GM18498 (cell line): Measurements from ENCODE around the gene FIBIN.
"Not testable (repeated sequence)": the region's sequence is repeated elsewhere in the genome, so short reads cannot be mapped to it uniquely, and the experiment has no call there.

Experiments
- ATAC-seq: cut with Tn5 transposase; IDR thresholded peaks from one replicate; pipeline ENCODE4 v1.9.1; 2021; ENCODE audit warnings: mild to moderate bottlenecking, moderate library complexity; ENCODE audit not compliant: unreplicated experiment

FIBIN gene

GRCh38 chr11:26976389-26976788, 17.5 kb upstream of the FIBIN start:
- ATAC-seq: no peak

GRCh38 chr11:26977209-26977608, 16.7 kb upstream of the FIBIN start:
- not testable (repeated sequence) for ATAC-seq

GRCh38 chr11:26983645-26984044, 10.3 kb upstream of the FIBIN start:
- ATAC-seq: no peak

GRCh38 chr11:26985470-26985869, 8.4 kb upstream of the FIBIN start:
- ATAC-seq: no peak

GRCh38 chr11:26985943-26986342, 8.0 kb upstream of the FIBIN start:
- ATAC-seq: no peak

GRCh38 chr11:26987272-26987671, 6.6 kb upstream of the FIBIN start:
- no peak for ATAC-seq

- no peak for ATAC-seq
Observed at GRCh38 chr11:26987731-26988130, 6.2 kb upstream of the FIBIN start.

- ATAC-seq: no peak
Observed at GRCh38 chr11:26992031-26992541, 1.8 kb upstream of the FIBIN start.

GRCh38 chr11:26994631-26995095, 751 bp downstream of the FIBIN start:
- no peak for ATAC-seq

- no peak for ATAC-seq
Observed at GRCh38 chr11:26995701-26996460, 2.0 kb downstream of the FIBIN start.

GRCh38 chr11:26997378-26997777, 3.5 kb downstream of the FIBIN start:
- no peak for ATAC-seq

- ATAC-seq: not testable (repeated sequence)
Observed at GRCh38 chr11:27001136-27001730, 7.3 kb downstream of the FIBIN start.

GRCh38 chr11:27002431-27002830, 8.5 kb downstream of the FIBIN start:
- ATAC-seq: no peak

- no peak for ATAC-seq
Observed at GRCh38 chr11:27002838-27003237, 8.9 kb downstream of the FIBIN start.

- ATAC-seq: no peak
Observed at GRCh38 chr11:27004103-27004502, 10.2 kb downstream of the FIBIN start.

GRCh38 chr11:27008811-27009535, 15.1 kb downstream of the FIBIN start:
- no peak for ATAC-seq

- no peak for ATAC-seq
Observed at GRCh38 chr11:27011560-27012233, 17.8 kb downstream of the FIBIN start.

GRCh38 chr11:27012234-27012921, 18.5 kb downstream of the FIBIN start:
- no peak for ATAC-seq

- ATAC-seq: no peak
Observed at GRCh38 chr11:27013781-27014361, 20.0 kb downstream of the FIBIN start.

- no peak for ATAC-seq
Observed at GRCh38 chr11:27018902-27019529, 25.1 kb downstream of the FIBIN start.
